HG03457 (cell line): ENCODE data around the gene TDRD1.

Experiments used
- ATAC-seq: cut with Tn5 transposase; IDR thresholded peaks from one replicate; pipeline ENCODE4 v1.9.1; 2021; ENCODE audit warnings: moderate number of reproducible peaks; ENCODE audit not compliant: unreplicated experiment

The TDRD1 gene

DNA sequence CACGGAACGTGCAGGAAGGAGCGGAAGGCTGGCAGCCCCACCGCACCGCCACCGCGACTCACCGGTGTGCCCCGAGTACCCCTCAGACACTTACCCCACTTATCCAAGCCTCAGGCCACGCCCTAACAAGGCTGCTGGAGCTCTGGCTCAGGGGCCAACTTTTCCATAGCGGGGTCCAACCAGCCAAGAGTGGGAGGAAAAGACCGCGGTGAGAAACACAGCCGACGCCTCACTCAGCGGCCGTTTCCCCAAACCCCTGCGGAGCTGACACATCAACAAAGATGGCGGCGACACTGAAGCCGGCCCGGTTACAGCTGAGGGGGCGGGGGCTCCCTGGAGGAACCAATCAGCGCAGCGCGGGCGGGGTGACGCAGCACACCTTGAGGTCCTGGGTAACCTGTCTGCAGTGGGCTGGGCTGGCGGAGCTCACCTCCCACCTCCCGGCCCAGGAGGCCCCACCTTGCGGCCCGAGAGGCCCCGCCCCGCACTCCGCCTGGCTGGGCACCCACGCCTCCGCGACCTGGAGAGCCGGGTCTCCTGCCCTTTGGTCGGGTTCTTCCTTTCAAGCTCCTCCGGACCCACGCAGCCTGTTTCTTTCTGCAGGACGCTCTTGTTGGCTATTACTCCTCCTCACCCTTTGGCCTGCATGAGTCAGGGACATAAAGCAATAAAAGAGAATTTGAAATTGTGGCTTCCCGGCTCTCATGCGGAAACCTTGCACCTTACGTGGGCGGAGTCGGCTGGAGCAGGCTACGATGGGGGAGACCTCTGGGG lies 5.0 kb upstream of the TDRD1 start, which contains the start of gene CCDC186:
Gene CCDC186, minus strand, starts transcription at position 283 of the 774 bp plus-strand sequence. CDS start 10,935 bp downstream, outside the sequence.
- ATAC-seq: peak; percentile 99

DNA sequence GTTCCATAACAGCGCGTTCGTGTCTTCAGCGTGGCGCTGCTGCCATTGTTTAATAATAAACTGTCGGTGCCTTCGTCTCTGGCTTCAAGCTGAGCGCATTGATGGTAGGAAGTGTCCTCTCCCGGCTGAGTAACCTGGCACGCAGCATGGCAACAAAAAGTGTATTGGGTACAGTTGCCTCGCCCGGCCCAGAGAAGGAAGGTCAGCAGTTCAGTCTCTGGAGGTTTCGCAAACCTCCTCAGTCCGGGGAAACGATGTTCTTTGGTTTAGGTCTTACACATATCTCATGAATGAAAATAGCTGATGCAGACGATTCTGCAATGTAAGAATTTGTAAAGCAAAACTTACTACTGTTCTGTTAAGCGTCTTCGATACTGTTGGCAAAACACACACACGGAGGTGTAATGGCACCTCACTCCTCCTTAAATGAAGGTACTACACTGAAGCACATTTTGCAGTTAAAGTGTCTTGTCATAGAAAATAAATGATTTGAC lies 4.4 kb upstream of the TDRD1 start:
- ATAC-seq: peak; percentile 18

DNA sequence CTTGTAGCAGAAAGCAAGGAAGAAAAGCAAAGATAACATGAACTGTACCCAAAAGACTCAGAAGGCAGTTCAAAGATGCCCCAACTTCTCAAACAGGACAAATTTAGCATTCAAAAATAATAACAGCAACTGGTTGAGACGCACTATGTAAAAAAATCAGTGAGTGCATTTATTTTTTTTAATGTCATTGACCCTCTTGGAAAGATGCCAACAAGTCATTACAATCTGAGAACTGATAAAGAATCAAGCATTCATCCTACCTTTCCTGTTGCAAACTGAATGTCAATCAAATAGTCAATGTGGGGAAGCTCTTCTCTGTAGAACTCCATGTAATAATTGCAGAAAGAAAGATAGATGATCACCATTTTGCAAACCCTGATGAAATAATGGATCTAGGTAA lies 3.5 kb upstream of the TDRD1 start:
- no peak for ATAC-seq

DNA sequence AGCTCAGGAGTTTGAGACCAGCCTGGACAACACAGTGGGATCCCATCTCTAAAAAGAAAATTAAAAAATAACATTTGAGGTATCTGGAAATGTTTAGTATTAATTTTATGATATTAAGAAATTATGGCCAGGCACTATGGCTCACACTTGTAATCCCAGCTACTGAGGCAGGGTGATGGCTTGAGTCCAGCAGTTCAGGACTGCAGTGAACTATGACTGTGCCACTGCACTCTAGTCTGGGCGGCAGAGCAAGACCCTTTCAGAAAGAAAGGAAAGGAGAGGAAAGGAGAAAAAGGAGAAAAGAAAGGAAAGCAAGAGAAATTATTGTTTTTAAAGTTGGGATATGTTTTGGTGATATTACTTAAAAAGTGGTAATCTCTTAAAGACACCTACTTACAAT lies 2.6 kb upstream of the TDRD1 start:
- ATAC-seq: no peak

DNA sequence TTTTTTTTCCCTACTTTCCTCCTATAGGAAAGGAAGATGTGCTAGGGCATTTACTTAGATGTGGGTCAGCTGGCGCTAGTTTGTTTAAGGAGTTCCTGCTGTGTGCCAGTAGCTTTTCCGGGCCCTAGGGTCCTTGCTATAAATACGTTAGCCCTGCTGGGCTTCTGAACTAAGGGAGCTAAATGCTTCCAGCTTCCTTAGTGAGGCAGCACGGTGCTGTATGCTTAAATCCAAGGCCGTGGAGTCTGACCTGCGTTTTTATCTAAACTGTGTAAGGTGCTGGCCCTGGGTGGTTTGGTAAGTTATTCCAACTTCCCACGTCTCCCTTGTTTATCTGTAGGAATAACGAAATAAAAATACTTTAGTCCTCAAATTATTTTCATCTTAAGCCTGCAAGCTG lies 594 bp downstream of the TDRD1 start:
- ATAC-seq: no peak

DNA sequence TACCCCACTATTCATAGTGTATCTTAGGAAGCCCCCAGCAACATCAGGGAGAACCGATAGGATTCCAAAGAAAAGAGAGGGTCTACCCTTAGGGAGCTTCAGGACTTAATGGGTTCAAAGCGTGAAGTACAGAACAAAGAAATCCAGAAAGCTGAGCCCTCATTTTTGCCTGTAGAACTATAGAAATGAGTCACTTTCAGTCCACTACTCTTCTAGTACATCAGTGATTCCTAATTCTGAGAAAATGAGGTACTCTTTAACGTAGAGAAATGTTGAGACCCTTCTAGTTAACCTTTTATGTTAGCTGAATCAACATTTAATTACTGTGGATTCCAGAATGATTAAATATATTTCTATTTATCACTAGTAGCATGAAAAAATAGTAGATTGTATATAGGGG lies 1.8 kb downstream of the TDRD1 start:
- no peak for ATAC-seq

DNA sequence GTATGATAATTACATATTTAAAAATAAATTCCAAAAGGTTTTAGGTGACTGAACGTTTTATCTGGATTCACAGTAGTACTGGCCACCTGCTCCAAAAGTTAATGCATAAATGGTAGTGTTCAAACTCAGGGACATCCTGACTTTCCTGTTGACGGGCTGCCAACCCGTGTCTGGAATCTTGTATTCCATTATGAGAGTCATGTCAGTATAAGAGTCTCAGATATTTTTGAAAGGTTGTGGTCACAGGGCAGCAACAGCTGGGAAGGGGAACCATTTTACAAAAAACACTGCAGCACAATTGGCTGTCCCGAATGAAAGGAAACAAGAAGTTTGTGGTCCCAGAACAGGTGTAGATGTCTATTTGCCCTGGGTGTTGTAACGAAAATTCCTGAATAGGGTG lies 2.8 kb downstream of the TDRD1 start:
- ATAC-seq: no peak

DNA sequence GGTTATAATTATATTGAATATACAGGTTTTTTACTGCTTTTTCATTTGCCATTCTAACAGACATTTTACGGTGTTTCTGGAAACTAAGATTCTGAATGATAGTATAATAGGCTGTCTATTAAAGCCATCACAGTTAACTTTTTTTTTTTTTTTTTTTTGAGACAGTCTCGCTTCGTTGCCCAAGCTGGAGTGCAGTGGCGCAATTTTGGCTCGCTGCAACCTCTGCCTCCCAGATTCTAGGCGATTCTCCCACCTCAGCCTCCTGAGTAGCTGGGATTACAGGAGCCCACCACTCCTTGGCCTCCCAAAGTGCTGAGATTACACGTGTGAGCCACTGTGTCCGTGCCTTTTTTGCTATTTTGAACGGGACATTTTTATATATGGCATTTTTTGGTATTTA lies 4.4 kb downstream of the TDRD1 start:
- ATAC-seq: no peak

DNA sequence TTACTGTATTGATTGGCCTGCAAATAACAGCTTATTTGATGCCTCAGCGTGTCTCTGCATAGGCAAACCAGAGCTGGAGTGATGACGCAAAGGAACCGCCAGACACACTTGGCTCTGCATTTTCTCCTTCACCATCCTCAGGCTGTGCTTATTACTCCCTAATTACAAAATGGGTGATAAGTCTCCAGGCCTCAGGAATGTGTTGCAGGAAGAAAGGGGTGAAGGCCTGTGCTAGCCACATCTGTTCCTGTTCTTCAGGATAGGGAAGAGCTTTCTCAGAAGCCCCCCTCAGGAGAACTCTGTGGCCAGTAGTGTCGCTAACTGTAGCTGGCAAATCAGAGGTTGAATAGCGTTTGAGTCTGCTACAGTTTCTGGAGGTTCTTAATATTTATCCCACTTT lies 5.1 kb downstream of the TDRD1 start:
- ATAC-seq: no peak

DNA sequence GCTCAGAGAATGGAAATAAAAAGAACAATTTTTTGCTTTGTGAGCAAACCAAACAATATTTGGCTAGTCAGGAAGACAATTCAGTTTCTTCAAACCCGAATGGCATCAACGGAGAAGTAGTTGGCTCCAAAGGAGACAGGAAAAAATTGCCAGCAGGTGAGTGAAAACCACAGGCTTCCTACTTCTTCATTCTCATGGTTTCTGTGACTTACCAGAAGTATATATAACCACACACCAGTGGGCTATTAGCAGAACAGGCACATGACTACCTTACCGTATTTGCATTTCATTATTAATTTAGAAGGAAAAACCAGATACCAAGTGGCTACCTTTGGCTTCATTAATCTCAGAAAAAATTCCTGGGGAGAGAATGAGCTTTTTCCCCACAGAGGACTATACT lies 8.8 kb downstream of the TDRD1 start:
- no peak for ATAC-seq

DNA sequence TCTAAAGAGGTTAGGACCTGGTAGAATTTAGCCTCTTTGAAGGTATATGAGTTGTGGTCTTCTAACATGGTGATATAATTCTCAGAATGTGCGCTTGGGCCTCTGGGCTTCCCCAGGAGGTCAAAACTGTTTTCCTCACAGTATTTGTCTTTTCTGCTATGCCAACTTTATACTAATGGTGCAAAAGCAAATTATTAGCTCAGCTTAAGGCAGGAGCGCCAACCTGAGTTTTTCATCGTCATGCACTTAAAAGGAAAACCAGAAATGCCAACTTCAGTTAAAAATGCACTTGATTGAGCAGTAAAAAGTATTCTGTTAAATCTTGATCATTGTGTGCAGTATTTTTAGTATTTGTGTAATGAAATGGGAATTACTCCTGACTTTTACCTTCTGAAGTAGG lies 9.7 kb downstream of the TDRD1 start:
- ATAC-seq: no peak

DNA sequence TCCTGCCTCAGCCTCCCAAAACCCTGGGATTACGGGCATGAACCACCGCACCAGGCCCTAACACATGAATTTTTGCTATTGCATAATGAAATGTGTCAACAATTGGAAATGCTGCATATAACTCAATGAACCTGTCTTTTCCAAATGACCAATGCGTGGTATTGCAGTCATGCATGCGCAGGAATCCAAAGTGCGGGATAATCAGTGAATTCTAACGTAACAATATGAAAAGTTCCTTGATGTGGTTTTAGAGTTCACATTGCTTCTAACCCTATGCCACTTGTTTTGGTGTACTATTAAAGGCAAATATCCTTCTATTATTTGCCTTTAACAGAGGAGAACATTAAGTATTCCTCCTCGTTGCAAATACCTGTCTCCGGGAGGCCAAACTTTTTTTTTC lies 10.5 kb downstream of the TDRD1 start:
- no peak for ATAC-seq

DNA sequence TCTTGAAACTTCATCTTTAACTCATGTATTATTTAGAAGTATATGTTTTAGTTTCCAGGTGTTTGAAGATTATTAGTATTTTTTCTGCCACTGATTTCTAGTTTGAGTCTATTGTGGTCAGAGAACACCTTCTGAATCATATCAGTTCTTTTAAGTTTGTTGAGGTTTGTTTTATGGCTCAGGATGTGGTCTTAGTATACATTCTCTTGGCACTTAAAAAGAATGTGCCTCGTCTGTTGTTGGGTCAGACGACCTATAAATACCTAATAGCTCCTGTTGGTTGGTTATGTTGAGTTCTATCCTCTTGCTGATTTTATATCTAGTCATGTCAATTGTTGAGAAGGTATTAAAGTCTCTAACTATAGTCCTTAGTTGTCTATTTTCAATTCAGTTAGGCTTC lies 15.9 kb downstream of the TDRD1 start:
- ATAC-seq: peak; percentile 95

DNA sequence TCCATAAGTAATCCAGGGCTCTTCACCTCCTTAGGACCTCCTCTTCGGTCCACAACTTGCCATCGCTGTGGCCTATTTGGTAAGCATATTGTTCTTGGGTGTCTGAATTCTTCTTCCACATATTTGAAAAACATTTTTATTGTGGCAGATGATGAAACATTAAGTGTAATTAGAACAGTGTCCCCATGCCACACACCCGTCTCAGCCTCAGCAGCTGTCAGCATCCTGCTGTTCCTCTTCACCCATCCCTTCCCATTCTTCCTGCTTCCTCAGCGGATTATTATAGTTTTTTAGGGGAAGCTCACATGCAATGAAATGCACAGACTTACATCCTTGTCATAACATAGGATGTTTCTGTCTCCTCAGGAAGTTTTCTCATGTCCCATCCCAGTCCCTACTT lies 20.1 kb downstream of the TDRD1 start:
- ATAC-seq: no peak

DNA sequence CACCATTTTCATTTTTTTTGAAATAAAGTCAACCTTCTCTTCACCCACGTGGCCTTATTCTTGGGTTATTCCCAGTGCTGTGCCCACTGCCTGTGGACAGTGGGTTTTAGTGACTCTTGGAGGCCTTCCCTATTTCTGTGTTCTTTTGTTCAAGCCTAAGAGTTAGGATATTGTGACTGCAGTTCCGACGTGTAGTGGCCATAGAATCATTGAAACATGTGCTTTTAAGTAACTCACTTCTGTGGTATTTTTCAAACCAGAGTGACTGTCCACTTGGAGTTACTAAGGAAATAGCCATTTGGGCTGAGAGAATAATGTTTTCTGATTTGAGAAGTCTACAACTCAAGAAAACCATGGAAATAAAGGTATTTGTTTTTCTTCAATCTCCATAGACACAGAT lies 23.7 kb downstream of the TDRD1 start:
- no peak for ATAC-seq

DNA sequence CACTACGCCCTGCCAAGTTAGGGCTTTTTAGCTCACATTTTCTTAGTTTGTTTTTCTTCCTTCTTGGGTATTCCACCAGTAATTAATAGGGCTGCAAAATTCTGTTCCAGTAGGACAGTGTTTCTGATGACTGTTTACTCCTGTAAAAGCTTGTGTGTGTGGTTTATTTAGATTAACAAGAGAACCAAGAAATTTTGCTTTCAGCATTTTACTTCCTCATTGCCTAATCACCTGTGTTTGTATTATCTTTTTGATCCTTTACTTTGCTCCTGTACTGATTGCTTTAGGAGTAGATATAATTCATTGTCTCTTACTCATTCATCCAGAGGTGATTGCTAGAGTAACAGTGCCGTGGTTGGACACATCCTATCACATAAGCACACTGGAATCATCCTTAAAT lies 27.7 kb downstream of the TDRD1 start:
- ATAC-seq: no peak

DNA sequence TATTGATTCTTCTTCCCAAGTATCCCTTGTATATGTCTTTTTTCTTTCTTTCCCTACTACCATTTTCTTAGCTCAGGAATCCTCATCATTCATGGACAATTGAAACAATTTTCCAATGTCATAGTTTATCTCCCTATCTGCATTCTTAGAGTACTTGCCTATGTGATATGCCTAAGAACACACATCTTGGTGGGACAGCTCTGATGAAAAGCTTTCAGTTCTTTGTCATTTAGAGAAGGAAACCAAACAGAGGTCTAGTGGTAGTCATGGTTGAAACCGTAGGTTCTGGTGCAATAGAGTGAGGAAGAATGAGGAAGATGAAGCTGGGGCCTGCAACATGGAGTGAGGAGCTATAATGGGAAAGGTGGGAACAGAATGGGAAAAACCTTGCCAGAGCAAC lies 28.2 kb downstream of the TDRD1 start:
- no peak for ATAC-seq

DNA sequence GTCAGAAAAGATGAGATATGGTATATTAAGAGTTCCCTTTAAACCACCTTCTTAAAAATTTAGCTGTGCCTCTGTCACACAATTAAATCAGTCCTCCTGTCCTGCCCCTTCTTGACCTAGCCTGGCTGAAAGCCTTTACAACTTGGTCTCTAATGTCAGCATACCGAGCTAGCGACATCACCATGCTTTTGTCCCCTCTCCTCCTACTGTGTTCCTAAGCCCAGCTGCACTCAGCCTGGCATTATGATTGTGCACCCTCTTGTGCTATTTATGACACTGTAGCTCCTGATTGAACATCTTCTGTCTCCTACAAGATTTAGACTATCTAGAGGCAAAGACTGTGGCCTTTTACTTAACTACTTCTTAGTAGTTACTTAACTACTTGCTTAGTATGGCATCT lies 29.2 kb downstream of the TDRD1 start:
- no peak for ATAC-seq

DNA sequence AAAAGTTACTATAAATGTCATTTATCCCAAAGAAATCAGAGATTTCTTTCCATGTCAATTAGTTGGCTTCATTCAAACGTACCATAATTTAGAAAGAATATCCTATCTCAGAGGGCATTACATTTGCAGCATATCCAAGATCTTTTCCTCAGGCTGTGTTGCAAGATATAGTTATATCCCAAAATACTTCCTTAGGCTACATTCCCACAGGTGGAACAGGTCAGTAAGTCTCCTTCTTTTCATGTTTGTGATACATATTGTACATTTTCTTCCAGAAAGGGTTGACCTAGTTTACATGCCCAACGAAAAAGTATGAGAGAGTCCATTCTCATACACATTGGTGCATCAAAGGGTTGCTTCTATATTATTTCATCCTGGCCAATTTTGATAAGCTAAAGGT lies 33.0 kb downstream of the TDRD1 start:
- ATAC-seq: no peak

DNA sequence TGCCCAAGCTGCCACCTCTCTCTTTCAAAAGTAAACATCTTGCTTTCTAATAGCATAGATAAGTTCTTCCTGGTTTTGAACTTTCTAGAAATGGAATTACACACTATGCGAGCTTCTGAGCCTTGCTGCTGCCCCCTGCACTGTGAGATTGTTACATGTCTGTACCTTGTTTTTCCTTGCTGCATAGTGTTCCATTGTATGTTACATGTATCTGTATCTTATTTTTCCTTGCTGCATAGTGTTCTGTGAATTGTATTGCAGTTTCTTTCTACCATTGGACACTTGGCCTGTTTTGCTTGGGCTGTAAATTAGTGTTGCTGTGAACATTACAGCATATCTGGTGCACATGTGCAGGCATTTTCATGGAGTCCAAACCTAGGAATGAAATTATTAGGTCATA lies 35.9 kb downstream of the TDRD1 start:
- no peak for ATAC-seq

DNA sequence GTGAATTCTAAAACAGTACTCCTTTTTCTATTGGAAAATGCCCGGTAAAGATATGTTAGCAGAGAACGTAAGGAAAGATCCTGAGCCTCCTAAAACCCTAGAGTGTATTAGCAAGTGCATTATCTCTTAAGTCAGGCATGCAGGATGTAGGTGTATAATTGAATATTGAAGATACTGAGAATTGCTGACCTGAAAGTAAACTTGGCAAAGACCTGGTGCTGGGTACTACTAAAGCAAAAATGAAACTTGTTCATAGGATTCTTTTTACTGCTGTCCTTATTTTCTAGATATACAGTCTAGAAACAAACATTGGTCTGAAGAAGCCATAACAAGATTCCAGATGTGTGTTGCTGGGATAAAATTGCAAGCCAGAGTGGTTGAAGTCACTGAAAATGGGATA lies 41.1 kb downstream of the TDRD1 start:
- ATAC-seq: no peak

DNA sequence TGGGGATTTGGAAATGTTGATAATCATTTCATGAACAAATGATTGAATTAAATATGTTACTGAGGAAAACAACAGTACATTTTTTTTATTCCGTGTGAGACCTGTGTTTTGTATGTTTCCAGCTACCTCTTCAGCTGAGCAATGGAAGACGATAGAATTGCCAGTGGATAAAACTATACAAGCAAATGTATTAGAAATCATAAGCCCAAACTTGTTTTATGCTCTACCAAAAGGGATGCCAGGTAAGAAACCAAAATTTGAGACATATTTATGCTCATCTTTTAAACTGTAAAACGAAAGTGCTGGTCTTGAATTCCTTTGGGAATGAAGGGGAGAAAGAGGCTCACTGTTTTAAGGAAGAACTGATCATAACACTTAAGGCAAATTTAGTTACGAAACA lies 42.1 kb downstream of the TDRD1 start:
- no peak for ATAC-seq

DNA sequence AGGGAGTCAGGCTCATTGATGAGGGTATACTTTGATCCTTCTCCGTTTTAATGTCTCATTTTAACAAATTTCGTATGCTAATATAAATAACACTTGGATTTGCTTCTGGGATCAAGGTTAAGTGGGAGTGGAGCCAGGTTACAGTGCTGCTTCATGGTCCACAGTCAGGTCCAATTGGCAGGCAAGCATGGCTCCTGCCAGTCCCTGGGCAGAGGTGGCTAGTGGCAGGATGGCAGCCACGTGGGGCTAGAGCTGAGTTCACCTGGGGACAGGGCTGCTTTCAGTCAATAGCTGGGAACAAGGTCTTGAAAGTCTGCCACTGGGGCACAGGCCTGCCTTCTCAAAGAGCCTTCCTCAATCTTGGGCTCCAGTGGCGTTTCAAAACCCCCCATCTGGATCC lies 43.9 kb downstream of the TDRD1 start:
- ATAC-seq: no peak
